HL-60/S4 (cell line): Measurements from ENCODE around the gene PAAF1.
"Not testable (repeated sequence)": the region's sequence is repeated elsewhere in the genome, so short reads cannot be mapped to it uniquely, and the experiment has no call there.

Experiments used
- in situ Hi-C: fragments of 300-500 bp; cut with MboI; formaldehyde crosslinking; loops from 2 replicates; pipeline ENCODE4 v1.14.3; 2022; ENCODE audit warnings: low sequenced_read_pairs

The PAAF1 gene

DNA sequence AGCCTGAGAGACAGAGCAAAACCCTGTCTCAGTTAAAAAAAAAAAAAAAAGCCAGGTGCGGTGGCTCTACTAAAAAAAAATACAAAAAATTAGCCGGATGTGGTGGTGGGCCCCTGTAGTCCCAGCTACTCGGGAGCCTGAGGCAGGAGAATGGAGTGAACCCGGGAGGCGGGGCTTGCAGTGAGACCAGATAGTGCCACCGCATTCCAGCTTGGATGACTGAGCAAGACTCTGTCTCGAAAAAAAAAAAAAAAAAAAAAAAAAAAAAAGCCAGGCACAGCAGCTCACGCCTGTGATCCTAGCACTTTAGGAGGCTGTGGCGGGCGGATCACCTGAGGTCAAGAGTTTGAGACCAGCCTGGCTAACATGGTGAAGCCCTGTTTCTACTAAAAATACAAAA is 3.6 kb downstream of the PAAF1 start:
- in situ Hi-C loops: not testable (repeated sequence)

DNA sequence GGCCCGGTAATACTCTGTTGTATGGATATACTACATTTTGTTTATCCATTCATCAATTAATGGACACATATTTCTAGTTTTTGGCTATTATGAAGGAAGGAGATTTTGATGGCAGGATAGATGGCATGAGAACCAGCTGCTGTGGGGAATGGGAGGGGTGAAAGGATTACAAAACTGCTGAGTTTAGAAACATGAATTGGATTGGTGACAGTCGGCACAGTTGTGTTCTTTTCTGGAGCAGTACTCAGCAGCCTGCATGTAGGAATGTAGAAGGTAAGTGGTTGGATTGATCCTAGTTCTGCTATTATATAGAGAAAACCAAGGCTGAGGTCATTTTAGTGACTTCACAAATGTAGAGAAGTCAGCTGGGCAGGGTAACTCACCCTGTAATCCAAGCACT is 7.1 kb downstream of the PAAF1 start:
- in situ Hi-C loops: no loop called here

DNA sequence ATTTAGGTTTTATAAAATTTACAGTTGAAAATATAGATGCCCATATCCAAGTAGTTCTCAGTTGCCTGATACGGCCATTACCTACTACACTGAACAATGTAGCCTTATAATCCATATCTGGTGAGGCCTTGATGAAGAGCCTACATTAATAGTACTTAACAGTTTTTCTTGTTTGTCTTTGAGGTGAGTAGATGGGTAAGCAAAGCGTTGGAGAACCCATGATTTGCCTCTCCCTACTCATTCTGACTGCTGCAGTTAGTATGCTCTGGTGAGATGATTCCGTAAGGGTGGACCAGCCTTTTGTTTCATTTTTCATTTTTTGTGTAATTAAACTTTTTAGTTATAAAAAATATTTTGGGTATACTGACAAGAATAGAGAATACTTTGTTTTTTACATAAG is 11.4 kb downstream of the PAAF1 start:
- in situ Hi-C loops: no loop called here

GRCh38 chr11:73889019-73889418 is 12.2 kb downstream of the PAAF1 start:
- in situ Hi-C loops: no loop called here

DNA sequence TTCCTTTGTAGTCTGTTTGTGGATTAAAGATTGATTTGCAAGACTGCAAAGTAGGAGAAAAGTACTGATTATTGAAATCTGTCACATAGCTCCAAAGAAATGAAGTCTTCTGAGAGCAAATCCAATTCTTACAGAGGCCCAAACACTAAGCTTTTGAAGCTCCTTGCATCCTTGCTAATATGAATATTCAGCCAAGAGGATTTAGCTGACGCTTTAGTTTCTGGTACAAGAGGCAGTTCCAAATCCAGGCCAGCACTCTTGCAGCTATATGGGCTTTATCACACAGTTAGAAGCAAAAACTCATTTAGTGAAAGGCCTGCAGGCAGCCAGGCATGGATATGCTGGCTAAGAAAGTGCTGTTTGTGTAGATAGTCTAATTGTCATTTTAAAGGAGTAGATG is 12.7 kb downstream of the PAAF1 start:
- in situ Hi-C loops: no loop called here

- in situ Hi-C loops: no loop called here
Measured at GRCh38 chr11:73893041-73893440, 16.2 kb downstream of the PAAF1 start.

DNA sequence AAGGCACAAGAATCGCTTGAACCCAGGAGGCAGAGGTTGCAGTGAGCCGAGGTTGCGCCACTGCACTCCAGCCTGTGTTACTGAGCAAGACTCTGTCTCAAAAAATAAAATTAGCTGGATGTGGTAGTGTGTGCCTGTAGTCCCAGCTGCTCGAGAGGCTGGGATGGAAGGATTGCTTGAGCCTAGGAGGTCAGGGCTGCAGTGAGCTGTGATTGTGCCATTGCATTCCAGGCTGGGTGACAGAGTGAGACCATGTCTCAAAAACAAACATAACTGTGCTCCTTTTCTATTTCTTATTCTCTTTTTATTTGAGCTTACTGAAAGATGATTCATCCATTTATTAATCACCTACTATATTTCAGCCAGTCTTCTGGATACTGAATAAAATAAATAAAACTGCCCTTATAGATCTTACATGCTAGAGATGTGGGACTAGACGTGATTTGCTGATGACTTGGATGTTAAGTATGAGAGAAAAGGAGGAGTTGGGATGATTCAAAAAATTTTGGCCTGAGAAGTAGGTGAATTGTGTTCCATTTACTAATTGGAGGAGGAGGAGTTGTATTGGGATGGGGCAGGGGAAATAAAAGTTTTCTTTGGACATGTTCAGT is 18.0 kb downstream of the PAAF1 start:
- in situ Hi-C loops: no loop called here

GRCh38 chr11:73902303-73902702 is 25.5 kb downstream of the PAAF1 start:
- in situ Hi-C loops: no loop called here

DNA sequence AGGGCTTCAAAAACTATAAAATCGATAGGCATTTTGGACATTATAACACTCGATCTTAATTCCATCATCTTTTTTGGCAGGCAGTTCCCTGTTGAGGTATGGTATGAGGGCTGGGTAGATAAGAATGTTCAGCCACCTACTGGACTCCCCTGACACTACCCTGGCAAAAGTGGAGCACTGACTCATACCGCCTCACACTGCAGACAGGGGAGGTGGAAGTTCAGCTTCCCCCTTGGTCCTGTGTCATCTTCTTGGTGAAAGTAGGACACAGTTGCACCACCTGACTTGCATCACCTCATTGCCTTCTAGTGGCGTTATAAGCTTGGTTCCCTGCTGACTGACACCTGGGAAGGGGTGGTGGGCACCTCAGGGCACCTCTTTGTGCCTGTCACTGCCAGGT is 30.4 kb downstream of the PAAF1 start:
- in situ Hi-C loops: no loop called here

DNA sequence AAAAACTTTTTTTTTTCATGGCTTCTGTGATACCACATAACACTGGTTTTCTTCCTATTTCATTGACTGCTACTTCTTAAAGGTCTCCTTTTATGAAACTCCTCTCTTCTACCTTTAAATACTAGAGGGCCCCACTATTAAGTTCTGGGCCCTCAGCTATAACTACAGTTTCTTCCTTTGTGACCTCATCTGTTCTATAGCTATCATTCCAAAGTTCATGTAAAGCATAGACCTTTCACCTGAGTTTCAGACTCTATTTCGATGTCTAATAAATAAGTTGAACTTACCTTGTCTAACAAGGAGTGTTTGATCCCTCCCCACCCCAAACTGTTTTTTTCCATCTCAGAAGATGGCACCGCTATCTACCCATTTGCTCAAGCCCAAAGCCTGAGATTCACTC is 35.2 kb downstream of the PAAF1 start:
- in situ Hi-C loops: no loop called here

DNA sequence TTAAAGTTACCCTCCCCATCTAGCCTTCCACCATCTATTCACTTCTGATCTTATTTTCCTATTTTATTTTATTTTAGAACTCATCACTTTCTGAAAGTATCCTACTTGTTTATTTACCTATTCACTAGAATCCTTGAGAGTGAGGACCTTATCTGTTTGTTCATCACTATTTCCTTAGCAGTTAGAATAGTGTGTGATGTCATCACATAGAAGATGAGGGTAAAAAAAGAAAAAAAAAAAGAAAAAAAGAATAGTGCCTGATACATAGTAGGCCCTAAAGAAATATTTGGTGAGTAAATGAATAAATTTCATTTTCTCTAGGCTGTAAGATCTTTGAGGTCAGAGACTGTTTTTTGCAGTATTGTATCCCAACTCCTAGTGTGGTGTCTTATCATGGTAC is 36.7 kb downstream of the PAAF1 start:
- in situ Hi-C loops: no loop called here

DNA sequence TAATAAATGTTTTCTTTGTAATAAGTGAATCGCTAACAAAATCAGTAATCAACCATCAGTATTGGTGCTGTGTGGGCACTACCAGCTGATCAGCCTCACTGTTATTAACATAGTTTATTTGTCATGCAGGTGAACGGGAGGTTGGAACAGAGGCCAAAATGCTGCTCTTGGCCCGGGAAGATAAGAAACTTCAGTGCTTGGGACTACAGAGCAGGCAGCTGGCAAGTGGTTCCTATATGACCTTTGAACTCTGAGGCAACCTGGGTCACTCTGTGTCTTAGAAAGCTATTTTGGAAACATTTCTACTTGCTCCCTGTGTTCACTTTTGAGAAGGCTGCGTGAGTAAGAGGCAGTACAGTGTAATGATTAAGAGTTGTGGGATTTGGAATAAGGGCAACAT is 37.5 kb downstream of the PAAF1 start:
- in situ Hi-C loops: no loop called here

GRCh38 chr11:73916435-73916834 is 39.6 kb downstream of the PAAF1 start:
- in situ Hi-C loops: no loop called here

- in situ Hi-C loops: no loop called here
Measured at GRCh38 chr11:73921180-73921579, 44.4 kb downstream of the PAAF1 start.

GRCh38 chr11:73929388-73929787 is 52.6 kb downstream of the PAAF1 start:
- in situ Hi-C loops: no loop called here

DNA sequence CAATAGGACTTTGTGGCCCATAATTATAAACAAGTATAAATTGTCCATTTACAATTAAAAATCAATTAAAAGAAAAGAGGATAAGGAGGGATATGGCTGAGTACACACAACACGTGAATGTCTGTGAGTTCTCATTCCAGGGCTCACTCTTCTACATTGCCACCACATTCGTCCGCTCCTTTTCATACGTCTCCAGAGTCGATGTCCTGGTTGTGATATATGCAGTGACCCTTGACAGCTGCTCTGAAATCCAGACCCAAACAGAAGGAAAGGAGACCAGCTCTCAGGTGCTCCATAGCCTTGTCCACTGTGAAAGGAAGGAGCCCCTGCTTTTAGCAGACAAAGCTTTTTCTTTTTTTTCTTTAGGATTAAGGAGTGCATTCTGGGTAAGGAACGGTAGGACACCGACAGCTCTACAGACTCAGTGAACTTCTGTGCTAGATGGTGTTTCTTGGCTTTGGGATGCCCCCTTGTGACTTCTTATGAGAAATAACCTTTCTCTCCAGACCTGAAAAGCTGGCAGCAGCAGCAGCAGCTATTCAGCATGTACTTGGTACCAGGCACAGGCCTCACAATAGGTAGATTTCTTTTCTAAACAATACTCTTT is 54.3 kb downstream of the PAAF1 start:
- in situ Hi-C loops: no loop called here

DNA sequence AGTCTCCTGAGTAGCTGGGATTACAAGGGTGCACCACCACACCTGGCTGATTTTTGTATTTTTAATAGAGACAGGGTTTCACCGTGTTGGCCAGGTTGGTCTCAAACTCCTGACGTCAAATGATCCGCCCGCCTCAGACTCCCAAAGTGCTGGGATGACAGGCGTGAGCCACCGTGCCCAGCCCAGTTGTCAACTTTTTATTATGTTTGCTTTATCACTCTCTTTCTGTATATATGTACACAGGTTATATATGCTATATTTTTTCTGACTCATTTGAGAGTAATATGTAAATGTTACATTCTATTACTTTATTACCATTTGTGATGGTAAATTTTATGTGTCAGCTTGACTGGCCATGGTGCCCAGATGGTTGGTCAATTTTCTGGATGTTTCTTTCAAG is 55.2 kb downstream of the PAAF1 start:
- in situ Hi-C loops: no loop called here

GRCh38 chr11:73932781-73933180 is 56.0 kb downstream of the PAAF1 start:
- in situ Hi-C loops: no loop called here

DNA sequence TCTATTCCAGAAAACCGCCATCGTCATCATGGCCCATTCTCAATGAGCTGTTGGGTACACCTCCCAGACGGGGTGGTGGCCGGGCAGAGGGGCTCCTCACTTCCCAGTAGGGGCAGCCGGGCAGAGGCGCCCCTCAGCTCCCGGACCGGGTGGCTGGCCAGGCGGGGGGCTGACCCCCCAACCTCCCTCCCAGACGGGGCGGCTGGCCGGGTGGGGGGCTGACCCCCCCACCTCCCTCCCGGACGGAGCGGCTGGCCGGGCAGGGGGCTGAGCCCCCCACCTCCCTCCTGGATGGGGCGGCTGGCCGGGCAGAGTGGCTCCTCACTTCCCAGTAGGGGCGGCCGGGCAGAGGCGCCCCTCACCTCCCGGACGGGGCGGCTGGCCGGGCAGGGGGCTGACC is 59.2 kb downstream of the PAAF1 start:
- in situ Hi-C loops: not testable (repeated sequence)

DNA sequence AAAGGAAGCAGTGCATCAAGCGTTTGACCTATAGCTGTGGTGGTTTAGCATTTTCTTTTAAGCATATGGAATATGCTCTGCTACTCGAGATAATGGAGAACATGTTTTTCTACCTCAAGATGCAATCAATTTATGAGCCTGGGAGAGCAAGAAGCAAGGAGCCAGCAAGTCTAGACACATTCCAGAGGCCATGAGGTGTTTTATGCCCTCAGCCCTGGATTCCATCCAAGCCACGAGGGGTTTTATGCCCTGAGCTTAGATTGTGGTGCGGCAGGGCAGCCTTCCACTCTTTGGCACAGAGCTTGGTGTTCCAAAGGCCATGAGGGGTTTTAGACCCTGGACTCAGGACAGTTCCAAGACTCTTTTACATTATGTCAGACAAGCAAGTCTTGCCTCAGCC is 62.3 kb downstream of the PAAF1 start:
- in situ Hi-C loops: no loop called here

GRCh38 chr11:73940801-73941570 is 64.2 kb downstream of the PAAF1 start:
- in situ Hi-C loops: no loop called here

GRCh38 chr11:73942010-73942409 is 65.2 kb downstream of the PAAF1 start:
- in situ Hi-C loops: no loop called here
